HUDEP-2 (cell line): ENCODE measurements around the gene KYNU.
"Not testable (repeated sequence)": the region's sequence is repeated elsewhere in the genome, so short reads cannot be mapped to it uniquely, and the experiment has no call there.

Source experiments
- DNase-seq, 76 experiments: peaks; one replicate each; lab custom pipeline; 2025; ENCODE audit not compliant: unreplicated experiment in 76 of 76; lab: John Stamatoyannopoulos, UW

The KYNU gene

DNA sequence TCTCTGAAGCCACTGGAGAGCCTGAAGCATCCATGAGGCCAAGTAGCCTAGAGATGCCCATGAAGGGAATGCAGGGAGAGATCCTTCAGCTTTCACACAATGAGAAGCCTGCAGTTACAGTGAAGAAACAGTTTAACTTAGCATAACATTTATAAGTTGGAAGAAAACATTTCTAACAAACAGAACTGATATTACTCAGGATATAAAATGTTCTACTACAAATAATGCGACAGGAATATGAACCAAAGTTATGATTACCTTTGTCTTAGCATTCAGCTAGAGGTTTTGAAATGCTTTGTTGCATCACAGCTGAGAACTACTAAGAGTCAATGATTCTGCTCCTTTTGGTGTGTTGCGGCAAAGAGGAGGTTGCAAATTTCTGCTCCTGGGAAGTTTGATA, 6.9 kb upstream of the KYNU start:
- DNase-seq, result no peak

DNA sequence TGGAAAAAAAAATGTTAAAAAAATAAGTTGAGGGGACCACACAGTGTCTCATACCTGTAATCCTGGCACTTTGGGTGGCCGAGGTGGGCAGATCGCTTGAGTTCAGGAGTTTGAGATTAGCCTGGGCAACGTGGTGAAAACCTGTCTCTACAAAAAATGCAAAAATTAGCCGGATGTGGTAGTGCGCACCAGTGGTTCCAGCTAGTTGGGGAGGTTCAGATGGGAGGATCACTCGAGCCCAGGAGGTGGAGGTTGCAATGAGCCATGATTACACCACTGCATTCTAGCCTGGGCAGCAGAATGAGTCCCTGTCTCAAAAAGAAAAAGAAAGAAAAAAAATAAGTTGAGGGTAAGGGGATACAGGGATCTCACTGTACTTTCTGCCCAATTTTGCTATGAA, 6.1 kb upstream of the KYNU start:
- DNase-seq, result no peak

DNA sequence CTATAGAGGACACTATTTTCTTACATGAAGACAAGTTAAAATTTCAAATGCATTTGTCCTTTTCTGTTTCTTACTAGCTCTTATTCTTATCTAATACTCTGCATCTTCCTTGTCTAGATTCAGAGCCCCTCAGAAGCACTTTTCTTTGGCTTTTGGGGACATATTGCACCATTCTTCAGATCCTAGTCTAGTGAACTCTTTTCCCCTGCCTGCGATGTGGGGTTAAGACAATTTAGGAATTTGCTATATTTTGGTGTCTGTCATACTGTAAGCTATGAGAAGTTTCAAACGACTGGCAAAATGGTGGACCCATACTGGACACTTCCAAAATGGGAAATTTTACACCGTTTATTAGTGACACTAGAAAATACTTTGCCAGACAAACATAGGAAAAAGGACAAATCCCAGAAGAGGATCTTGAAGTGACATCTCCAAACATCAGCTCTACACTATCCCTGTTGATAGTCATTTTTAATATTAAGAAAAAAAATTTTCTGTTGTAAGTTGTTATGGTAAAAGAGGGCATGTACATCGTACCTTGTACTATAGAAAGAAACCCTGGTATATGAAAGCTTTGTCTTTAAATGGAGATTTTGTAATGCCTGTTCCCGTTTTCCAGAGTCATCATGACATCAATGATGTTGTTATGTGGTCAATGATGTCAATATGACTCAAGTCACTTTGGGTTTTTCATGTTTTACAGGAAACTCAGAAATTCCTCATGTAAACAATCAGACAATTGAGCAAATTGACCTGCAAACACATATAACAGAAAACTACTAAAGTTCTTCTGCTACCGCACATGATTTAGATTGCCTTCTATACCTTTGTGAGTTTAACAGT, 4.4 kb upstream of the KYNU start:
- no peak for DNase-seq

DNA sequence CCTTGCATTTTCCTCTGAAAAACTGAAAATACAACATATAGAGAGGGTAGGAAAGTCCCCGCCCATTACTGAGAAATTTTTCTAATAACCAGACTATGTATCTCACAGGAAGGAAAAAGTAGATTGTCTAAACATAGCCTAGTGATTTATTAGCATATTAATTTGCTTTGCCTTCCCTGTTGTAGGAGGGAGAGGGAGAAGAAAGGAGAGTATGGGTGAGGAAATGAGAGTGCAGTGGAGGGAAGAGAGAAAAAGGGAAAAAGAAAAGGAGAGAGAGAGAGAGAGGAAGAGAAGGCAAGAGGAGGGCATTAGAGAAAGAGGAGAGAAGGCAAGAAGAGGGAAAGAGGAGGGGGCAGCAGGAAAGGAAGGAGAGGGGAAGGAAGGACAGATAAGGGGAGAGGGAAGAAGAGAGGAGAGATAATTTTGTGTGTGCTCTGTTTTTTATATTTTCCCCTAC, 3.6 kb upstream of the KYNU start:
- no peak for DNase-seq

DNA sequence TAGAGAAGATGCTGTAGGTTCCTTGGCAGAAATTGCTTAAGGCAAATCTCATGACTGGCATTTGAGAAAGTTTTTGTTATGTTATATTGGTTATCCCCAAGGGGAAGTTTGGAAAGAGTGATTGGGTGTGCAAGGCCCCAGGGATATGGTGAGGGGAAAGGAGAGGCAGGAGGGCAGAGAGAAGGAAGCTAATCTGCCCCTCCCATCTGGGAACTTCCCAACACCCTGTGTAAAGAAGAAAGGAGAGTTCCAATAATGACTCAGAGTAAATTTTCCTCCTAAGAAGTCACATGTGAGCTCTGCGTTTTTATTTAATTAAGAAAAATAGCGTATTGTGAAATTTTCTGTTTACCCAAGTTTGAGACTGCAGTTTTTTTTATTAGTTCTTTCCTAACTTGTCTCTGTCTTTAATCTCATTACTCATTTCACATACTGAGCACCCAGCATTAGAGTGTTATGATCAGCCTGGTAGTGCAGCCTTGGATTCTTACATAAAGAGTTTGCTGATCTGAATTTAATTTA, 3.1 kb upstream of the KYNU start:
- DNase-seq, result no peak

DNA sequence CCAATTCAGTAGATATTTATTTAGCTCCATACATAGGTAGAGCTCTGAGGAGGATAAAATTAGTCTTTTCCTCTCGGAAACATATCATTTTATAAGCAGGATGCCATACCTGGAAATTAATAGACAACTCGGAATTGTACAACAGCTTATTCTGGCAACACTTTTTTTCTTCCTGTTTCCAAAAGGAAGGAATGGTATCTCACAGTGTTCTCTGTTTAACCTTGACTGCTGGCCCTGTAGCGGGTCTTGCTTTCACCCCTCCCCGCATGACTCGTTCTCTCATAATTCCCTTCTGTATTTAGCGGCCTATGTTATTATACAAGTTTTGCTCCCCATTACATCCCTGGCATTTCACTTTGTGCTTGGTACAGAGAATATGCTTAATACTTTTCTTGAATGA, 2.5 kb upstream of the KYNU start:
- DNase-seq, result no peak

DNA sequence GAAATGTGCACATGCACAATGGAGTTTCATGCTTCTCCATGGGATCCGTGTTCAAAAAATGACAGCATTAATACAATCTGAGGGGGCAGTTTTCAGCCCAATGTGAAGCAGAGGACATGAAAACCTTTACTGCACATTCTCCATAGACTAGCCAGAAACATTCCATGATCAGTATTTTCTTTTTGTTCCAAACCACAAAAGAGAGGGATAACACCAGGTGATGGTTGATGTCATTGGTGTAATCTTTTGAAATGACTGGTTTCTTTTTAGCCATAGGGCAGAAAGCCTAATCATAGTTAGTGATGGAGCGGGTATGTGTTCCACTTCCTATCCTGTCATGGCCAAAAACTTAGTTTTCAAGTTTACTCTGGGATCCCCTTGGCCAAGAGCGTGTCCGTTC, 1.8 kb upstream of the KYNU start:
- no peak for DNase-seq

DNA sequence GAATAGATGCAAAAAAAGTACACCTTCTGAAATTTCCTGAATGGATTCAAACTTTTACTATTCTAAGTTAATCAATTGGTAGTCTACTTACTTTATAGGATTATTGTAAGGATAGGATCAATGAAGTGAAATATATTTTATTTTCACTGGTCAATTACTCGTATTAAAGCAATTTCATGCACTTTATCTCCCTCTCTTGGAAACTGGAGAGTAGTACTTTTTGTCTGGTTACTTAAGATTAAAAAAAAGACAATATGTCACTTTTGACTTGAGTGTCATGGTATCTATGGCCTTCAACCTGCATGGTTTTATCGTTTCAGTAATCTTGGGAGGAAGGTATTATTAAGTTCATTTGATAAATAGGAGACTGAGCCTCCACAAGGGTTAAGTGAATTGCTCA, 1.0 kb upstream of the KYNU start:
- peak in 3 of 76 experiments; percentile 8 to 15 (median 13) for DNase-seq

DNA sequence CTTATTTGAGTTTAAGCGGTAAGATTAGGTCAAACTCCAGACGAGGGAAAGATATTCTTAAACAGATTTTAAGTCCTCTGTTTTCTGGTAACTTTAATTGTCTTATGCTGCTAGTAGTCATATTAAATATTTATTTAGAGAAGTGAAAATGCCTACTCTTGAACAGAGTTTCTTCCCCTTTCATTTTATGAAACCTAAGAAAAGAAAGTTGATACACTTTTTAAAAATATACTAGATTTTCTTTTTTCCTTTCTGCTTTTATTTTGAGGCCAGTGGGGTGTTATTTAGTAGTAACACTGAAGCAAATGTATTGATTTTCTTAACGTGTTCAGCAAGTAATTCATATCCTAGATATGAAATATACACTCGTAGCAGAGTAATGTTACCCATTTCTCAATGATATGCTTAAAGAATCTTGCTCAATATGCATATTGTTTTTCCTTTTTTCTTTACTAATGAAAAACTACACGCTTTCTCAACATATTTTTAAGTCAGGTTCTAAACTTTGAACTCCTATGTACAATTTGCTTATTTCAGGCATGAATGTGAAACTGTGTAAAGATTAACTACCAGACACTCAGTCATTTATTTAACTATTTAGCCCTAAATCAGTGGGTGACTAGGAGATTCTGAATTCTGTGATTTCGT, 691 bp downstream of the KYNU start:
- DNase-seq, result no peak

DNA sequence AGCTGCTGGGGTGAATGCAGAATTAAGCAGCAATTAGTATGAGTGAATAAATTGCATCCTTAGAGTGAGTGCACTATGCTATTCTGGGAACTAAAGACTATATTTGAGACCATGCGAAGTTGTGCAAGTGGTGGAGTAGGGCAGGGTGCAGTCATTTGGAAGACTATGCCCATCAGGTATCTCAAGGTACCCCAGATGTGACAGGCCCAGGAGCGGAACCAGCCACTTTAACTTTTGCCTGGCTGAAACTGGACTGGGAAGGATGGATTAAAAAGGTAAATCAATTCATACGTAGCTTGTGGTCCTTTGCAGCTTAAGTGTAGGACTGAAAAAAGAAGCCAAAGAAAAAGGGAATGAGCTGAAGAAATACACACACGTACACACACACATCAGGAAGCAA, 1.7 kb downstream of the KYNU start:
- DNase-seq, result no peak

DNA sequence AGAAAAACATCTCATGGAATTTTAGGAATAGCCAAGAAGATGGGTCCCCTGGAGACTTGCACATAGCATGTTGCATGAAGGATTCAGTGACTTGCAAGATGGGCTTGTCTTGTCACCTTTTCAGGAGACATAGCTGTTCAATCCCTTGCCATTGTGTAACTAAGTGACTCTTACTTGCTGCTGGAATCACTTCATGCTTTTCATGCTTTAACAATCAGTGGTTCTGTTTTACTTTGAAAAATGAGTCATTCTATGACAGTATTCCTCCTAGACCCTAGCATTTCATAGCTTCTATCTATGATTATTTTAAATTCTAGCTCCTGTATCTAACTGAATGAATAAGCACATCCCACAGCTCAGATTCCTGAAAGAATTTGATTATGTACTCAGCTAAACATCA, 2.8 kb downstream of the KYNU start:
- no peak for DNase-seq

DNA sequence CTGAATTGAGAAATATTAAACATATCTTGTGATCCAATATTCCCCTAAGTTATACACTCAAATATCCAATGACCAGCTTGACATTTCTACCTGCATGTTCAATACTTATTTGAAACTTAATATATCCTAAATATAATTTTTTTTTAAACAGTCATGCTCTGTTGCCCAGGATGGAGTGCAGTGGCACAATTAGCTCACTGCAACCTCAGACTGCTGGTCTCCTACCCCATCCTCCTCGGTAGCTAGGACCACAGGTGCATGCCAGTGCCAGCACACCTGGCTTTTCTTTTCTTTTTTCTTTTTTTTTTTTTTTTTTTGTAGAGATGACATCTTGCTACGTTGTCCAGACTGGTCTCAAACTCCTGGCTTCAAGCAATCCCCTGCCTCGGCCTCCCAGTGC, 4.2 kb downstream of the KYNU start:
- DNase-seq, result no peak

DNA sequence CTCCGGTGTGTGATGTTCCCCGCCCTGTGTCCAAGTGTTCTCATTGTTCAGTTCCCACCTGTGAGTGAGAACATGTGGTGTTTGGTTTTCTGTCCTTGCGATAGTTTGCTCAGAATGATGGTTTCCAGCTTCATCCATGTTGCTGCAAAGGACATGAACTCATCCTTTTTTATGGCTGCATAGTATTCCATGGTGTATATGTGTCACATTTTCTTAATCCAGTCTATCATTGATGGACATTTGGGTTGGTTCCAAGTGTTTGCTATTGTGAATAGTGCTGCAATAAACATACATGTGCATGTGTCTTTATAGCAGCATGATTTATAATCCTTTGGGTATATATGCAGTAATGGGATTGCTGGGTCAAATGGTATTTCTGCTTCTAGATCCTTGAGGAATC, 5.0 kb downstream of the KYNU start:
- not testable (repeated sequence) for DNase-seq

DNA sequence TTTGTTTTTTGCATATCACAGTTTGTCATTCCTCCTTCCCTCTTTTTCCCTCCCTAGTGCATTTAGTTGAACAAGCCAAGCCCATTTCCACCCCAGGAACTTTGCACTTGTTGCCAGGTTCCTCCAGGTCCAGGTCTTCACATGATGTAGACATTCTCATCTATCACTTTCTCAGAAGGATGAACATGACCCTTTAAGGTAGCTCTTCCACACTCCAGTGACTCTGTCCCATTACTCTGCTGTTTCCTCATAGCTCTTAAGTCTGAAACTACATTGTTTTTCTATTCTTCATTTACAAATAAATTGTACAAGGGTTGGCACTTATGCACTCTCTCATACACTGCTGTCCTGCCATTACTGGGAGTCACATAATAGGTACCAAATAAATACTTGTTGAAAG, 6.1 kb downstream of the KYNU start:
- no peak for DNase-seq

DNA sequence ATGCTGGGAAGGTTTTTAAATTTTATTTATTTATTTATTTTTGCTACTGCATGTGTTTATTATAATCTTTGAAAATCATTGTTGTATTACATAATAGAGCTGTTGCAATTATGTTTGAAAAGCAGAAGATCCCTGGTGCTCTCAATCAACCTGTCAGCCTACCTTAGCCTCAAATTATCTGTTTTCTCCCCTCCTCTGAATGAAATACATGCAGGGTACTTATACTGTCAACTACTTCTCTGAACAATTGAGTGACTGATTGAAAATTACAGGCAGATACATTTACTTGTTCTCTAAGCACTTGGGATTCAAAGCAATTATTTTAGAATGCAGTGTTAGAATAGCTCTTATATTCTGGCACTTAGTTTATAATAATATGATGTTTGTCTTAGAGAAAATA, 8.1 kb downstream of the KYNU start:
- DNase-seq, result no peak

DNA sequence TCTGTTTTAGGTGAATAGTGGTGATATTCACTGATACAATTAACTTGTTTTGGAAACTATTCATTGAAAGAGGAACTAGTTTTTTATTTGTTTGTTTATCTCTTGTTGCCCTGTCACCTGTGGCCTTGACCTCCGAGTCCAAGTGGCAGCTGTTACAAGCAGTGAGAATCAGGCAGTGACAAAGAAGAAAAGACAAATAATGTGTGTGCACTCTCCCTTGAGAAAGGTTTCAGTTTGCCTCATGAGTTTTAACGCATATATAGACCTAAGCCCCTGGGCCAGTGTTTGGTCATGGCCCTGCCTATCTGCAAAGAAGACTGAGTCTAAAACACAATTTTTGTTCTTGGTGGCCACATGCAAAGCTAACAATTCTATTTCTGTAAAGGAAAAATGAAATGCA, 15.3 kb downstream of the KYNU start:
- DNase-seq, result no peak

DNA sequence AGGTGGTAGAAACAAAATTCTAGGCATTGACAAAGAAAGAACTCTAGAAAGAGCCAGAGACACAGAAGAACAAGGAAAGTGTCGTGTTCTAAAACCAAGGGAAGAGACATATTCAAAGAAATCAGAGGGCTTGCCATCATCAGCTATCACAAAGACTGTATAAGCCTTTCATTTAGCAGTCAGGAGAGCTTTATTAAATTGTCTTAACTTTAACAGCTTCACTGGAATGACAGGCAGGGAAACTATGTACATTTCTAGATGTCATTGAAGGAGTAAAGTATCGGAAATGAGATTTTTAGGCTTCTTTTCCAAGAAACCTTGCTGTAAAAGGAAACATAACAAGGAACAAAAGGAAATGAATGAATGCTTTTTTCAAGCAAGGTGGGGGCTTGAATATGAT, 15.8 kb downstream of the KYNU start:
- DNase-seq, result no peak

DNA sequence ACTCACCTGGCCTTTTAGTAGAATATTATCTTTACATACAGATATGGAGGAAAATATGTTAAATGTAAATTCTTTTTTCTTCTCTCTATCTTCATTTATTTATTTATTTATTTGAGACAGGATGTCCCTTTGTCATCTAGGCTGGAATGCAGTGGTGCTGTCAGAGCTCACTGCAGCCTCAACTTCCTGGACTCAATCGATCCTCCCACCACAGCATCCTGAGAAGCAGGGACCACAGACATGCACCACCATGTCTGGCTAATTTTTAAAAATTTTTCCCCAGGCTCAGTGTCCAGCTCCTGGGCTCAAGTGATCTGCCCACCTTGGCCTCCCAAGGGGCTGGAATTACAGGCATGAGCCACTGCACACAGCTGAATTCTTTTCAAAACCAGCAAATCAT, 20.3 kb downstream of the KYNU start:
- no peak for DNase-seq

DNA sequence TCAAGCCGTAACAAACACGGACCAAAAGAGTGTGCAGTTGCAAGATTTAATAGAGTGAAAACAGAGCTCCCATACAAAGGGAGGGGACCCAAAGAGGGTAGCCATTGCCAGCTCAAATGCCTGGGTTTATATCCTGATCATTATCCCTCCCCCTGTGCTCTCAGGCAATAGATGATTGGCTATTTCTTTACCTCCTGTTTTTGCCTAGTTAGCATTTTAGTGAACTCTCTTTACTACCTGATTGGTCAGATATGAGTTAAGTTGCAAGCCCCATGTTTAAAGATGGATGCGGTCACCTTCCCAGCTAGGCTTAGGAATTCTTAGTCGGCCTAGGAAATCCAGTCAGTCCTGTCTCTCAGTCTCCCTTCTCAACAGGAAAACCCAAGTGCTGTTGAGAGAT, 22.9 kb downstream of the KYNU start:
- not testable (repeated sequence) for DNase-seq

DNA sequence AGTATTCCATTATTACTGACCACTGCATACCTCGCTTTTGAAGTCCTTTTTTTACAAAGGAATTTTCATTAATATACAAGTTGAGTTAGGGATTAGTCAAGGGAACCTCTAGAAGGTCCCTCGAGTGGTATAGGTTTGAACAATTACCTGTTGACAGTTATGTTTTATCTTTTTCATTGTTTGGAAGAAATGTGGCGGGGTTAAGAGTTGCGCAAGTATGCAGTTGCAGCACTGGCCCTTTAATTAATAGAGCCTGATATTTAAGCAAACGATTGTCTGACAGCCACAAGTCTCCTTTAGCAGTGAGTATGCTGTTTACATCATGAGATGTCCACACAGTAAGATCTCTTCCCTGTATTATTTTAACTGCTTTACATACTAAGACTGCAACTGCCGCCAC, 24.3 kb downstream of the KYNU start:
- no peak for DNase-seq

DNA sequence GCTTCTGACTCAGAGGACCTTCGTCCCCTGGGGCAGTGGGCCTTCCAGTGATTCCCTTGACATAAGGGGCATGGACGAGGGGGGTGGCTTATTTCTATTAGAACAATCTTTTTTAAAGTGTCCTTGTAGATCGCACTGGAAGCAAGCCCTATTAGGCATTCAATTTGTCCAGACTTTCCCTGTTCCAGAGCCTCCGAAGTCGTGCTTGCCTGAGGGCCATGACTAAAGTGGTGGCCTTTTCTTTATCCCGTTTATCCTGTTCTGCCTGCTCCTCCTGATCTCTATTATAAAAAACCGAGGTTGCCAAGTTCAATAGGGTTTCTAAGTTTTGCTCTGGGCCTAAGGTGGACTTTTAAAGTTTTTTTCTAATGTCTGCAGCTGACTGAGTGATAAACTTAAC, 26.3 kb downstream of the KYNU start:
- not testable (repeated sequence) for DNase-seq

DNA sequence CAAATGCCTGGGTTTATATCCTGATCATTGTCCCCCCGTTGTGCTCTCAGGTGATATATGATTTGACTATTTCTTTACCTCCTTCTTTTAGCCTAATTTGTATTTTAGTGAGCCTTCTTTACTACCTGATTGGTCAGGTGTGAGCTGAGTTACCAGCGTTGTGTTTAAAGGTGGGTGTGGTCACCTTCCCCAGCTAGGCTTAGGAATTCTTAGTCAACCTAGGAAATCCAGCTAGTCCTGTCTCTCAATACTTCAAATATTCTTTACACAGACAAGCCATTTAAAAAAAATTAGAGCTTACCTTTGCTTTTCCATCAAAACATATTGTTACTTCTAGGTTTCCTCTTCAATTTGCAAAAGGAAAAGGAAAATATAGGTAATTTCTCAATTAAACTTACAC, 30.2 kb downstream of the KYNU start:
- no peak for DNase-seq
